Measurements from ENCODE around the gene MYBBP1A. TPM values are rescaled to one million over a fixed set of nuclear protein-coding genes. Genes with fewer than 3 reads are reported as not detected.

MYBBP1A gene
- total RNA-seq, 4 donors from 2014 or later = 73.4 to 127 (median 83.8) TPM

GRCh38 chr17:4572131-4572530 is 16.9 kb upstream of the MYBBP1A start:
- H3K4me3 ChIP-seq = no peak overlapping the region
- no peak for DNase-seq (ENCODE audit: low spot score in 2 of 2)
- H3K27me3 ChIP-seq = no peaks in the 10 kb centered on the region
- H3K9me3 ChIP-seq = no peaks in the 10 kb centered on the region
- no peaks in the 10 kb centered on the region for H3K4me1 ChIP-seq
- 74% methylated on average over 9 of the region's 9 CpGs for WGBS
- no peak overlapping the region for H3K27ac ChIP-seq
- no peaks in the 10 kb centered on the region for H3K36me3 ChIP-seq
- TF ChIP-seq POLR2AphosphoS5 (IDR thresholded peaks at IDR 0.05) = no peak
- TF ChIP-seq EP300 (IDR thresholded peaks at IDR 0.05) = no peak
- no peak for TF ChIP-seq CTCF (IDR thresholded peaks at IDR 0.05)
- no peak for TF ChIP-seq POLR2A (IDR thresholded peaks at IDR 0.05)

- TF ChIP-seq POLR2AphosphoS5 (IDR thresholded peaks at IDR 0.05) (no peak), EP300 (IDR thresholded peaks at IDR 0.05) (no peak), CTCF (IDR thresholded peaks at IDR 0.05) (no peak), POLR2A (IDR thresholded peaks at IDR 0.05) (no peak)
- H3K27me3 ChIP-seq = no peaks in the 10 kb centered on the region
- no peaks in the 10 kb centered on the region for H3K9me3 ChIP-seq
- no peak overlapping the region for H3K4me3 ChIP-seq
- WGBS = 82% methylated on average over 1 of the region's 1 CpG
- DNase-seq (ENCODE audit: low spot score in 2 of 2) = no peak
- H3K4me1 ChIP-seq = peaks cover 7% of the 10 kb centered on the region
- no peak overlapping the region for H3K27ac ChIP-seq
- H3K36me3 ChIP-seq = no peaks in the 10 kb centered on the region
These were observed 14.4 kb upstream of the MYBBP1A start for GRCh38 chr17:4569591-4569990.

DNA sequence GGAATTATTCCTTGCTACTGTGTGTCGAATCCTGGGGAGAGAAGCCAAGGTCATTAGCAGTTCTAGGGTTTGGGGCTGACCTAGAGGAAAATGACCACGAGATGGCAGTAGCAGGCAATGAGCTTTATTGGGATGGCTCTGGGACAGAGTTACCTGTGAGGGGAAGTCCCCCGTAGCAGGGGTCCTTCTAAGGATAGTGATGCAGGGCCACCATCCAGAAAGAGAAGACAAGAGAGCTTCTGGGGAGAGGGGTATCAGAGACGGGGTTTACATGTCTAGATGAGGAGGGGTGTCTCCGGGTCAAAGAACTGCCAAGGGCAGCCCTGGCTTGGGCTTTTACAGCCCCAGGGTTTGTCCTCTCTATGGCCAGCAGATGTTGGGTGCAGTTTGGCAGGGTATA is 11.6 kb upstream of the MYBBP1A start:
- no peaks in the 10 kb centered on the region for H3K36me3 ChIP-seq
- TF ChIP-seq POLR2AphosphoS5 (IDR thresholded peaks at IDR 0.05) (no peak), CTCF (IDR thresholded peaks at IDR 0.05) (peak in 1 of 2 donors; percentile 65), POLR2A (IDR thresholded peaks at IDR 0.05) (no peak)
- DNase-seq (ENCODE audit: low spot score in 2 of 2) = no peak
- no peaks in the 10 kb centered on the region for H3K27me3 ChIP-seq
- H3K4me3 ChIP-seq = no peak overlapping the region
- WGBS = 23% methylated on average over 5 of the region's 5 CpGs
- peaks cover 10% of the 10 kb centered on the region for H3K4me1 ChIP-seq
- H3K27ac ChIP-seq = no peak overlapping the region
- H3K9me3 ChIP-seq = no peaks in the 10 kb centered on the region

GRCh38 chr17:4565209-4566141 is 10.3 kb upstream of the MYBBP1A start:
- Histone ChIP-seq H3K36me3 (no peaks in the 10 kb centered on the region), H3K27ac (no peak overlapping the region), H3K9me3 (no peaks in the 10 kb centered on the region), H3K4me1 (peaks cover 18% of the 10 kb centered on the region), H3K4me3 (no peak overlapping the region), H3K27me3 (no peaks in the 10 kb centered on the region)
- WGBS = 30% methylated on average over 16 of the region's 16 CpGs
- TF ChIP-seq POLR2AphosphoS5 (IDR thresholded peaks at IDR 0.05) = no peak
- peak; percentile 50 to 83 for TF ChIP-seq CTCF (IDR thresholded peaks at IDR 0.05)
- DNase-seq (ENCODE audit: low spot score in 2 of 2) = no peak

- Histone ChIP-seq H3K4me3 (no peak overlapping the region), H3K9me3 (no peaks in the 10 kb centered on the region), H3K36me3 (no peaks in the 10 kb centered on the region), H3K27me3 (no peaks in the 10 kb centered on the region), H3K27ac (no peak overlapping the region), H3K4me1 (peaks cover 38% of the 10 kb centered on the region)
- WGBS = 55% methylated on average over 8 of the region's 8 CpGs
- TF ChIP-seq POLR2AphosphoS5 (IDR thresholded peaks at IDR 0.05) (no peak), CTCF (IDR thresholded peaks at IDR 0.05) (no peak), POLR2A (IDR thresholded peaks at IDR 0.05) (no peak), EP300 (IDR thresholded peaks at IDR 0.05) (no peak)
- DNase-seq (ENCODE audit: low spot score in 2 of 2) = no peak
These were observed 7.1 kb upstream of the MYBBP1A start for GRCh38 chr17:4562015-4562969.
